Parietal lobe (tissue), 2 donors: Measurements from ENCODE around the gene ARHGAP9. TPM values are rescaled to one million over a fixed set of nuclear protein-coding genes. Genes with fewer than 3 reads are reported as not detected.

Experiments used
- small RNA-seq: library from RNA; depleted of rRNA; stranded (forward); fragments of <200 nt; gene quantifications from one replicate; pipeline ENCODE3, GENCODE V24; 2014; ENCODE audit warnings: low replicate concordance
- total RNA-seq: library from RNA; depleted of rRNA; stranded (reverse); fragments of >200 nt; gene quantifications from one replicate; pipeline ENCODE4 v1.2.3, GENCODE V29; 2014

The ARHGAP9 gene
- 0.94 TPM for total RNA-seq

GRCh38 chr12:57479376-57480115 lies at the start of gene ARHGAP9:
Gene ARHGAP9, minus strand, starts transcription at chr12:57479866. Its CDS starts 460 bp downstream, at chr12:57479406.

GRCh38 chr12:57522011-57522886 lies 42.6 kb upstream of the ARHGAP9 start, which contains the start of gene MBD6:
Gene MBD6, plus strand, starts transcription at chr12:57522824. Its CDS starts 1,480 bp downstream, at chr12:57524304.

GRCh38 chr12:57520053-57520818 lies 40.6 kb upstream of the ARHGAP9 start, which contains the start of gene DDIT3:
Gene DDIT3, minus strand, starts transcription at chr12:57520514. Its CDS starts 3,108 bp downstream, at chr12:57517406.

DNA sequence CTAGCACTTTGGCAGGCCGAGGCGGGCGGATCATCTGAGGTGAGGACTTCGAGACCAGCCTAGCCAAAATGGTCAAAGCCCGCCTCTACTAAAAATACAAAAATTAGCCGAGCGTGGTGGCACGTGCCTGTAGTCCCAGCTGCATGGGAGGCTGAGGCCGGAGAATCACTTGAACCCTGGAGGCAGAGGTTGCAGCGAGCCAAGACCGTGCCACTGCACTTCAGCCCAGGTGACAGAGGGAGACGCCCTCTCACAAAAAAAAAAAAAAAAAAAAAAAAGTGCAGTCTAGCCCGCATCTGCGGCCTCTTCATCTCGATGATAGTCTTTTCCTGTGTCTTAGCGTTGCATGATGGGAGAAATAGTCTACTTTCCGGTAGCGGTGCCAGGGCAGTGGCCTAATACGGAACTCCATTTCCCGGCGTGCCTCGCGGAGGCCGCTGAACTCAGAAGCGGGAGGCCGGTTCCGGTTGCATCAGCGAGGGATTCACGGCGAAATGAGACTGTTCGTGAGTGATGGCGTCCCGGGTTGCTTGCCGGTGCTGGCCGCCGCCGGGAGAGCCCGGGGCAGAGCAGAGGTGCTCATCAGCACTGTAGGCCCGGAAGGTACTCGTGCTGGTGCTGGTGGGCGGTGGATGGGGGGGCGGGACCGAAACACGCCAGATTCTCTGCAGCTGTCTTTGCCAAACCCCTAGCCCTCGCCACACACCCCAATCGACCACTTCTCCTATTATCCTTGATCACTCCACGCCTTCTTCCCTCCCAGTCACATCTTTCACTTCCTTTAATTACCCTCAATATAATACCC lies 8.1 kb upstream of the ARHGAP9 start, which contains the start of gene MARS1:
MARS1 (plus strand) TSS at position 472 of the 805 bp plus-strand sequence; CDS start at position 495, 23 bp downstream.

DNA sequence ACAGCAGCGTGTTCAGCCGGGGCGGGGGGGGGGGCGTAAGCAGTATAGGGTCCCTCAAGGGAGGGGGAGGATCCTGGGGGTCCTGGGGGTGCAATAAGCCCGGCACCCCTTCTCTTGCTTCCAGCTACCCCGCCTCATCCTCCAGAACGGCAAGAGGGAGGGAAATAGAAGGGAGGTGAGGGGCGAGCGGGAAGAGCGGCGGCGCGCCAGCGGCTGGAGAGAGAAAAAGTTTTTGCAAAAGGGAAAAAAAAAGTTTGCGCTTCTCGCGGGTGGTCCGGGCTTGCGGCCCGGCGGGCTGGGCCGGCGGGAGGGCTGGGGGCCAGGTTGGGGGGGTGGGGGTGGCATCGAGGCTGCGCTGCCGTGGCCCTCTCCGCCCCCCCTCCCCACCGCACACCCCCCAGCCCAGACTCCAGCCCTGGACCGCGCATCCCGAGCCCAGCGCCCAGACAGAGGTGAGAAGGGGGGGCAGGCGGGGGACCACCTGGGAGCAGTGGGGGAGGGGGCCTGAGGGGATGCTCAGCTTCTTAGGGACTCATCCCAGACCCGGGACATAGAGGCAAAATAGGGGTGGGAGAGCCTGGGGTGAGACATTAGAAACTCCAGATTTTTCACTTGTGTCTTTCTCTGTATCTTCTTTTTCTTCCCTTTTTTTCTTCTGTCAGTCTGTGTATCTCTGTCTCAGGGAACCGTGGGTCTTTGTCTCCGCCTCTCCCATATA lies 19.8 kb downstream of the ARHGAP9 start, which contains the start of gene GLI1:
GLI1 (plus strand) TSS at position 36 of the 718 bp plus-strand sequence. CDS start 3,907 bp downstream, outside the sequence.

GRCh38 chr12:57454566-57455373 lies 24.9 kb downstream of the ARHGAP9 start, which contains the start of gene INHBE:
Gene INHBE, plus strand, starts transcription at chr12:57455307. Its CDS starts 230 bp downstream, at chr12:57455537.

DNA sequence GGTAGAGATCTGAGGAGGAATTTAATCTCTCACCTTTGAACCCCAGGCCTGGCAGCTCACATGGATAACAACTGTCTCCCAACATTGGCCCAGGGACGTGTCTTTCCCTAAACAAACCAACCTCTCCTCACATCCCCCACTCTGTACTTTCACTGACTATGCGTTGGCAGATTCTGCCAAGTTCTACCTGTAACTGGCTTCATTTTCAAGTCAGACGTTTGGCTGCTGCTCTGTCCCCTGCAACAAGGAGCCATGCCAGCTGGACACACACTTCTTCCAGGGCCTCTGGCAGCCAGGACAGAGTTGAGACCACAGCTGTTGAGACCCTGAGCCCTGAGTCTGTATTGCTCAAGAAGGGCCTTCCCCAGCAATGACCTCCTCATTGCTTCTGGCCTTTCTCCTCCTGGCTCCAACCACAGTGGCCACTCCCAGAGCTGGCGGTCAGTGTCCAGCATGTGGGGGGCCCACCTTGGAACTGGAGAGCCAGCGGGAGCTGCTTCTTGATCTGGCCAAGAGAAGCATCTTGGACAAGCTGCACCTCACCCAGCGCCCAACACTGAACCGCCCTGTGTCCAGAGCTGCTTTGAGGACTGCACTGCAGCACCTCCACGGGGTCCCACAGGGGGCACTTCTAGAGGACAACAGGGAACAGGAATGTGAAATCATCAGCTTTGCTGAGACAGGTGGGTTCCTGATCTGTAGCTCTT lies 45.0 kb downstream of the ARHGAP9 start, which contains the start of gene INHBC:
INHBC (plus strand) TSS at position 268 of the 707 bp plus-strand sequence; CDS start at position 371, 103 bp downstream.

DNA sequence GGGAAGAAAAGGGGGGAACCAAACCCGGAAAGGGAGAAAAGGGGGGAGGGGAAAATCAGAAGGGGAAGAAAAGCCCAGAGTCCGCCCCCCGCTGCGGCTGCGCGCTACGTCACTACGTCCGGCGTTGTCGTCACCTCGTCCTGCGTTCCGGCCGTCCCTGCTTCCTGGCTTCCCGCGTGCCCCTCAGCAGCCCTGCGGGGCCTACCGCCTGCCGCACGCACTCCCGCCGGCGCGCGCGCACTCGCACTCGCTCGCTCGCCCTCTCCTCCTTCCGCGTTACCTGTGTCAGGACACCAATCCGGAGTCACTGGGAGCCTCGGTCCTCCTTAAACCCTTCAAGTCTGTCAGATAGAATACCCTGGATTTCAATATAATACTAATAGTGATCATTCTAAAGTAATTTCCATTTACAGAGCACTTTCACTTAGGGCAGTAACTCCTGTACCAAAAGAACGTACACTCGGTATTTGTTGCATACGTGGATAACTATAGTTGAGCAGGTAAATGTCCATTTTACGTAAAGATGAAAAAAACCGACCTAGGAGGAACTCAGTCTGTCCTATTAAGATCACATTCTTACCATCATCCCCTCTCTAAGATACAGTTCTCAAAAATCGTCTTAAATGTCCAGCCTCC lies 48.6 kb downstream of the ARHGAP9 start, which contains the start of gene R3HDM2:
R3HDM2 (minus strand) TSS at position 113 of the 636 bp plus-strand sequence. CDS start 120,615 bp downstream, outside the sequence.

Small RNA genes lying within 50 kb of the gene (small RNA-seq; reads per million reads assigned to genes)
- not detected for gene MIR616

Other genes with a start within 250 kb of the ARHGAP9 start
- gene STAC3, start 228.7 kb downstream of the ARHGAP9 start, total RNA-seq, result 0.94 TPM
- 38.5 TPM for gene R3HDM2, start 48.8 kb downstream of the ARHGAP9 start, total RNA-seq
- not detected for gene INHBC, start 45.1 kb downstream of the ARHGAP9 start, total RNA-seq
- gene INHBE, start 24.6 kb downstream of the ARHGAP9 start, total RNA-seq, result not detected
- gene GLI1, start 20.1 kb downstream of the ARHGAP9 start, total RNA-seq, result 0.63 TPM
- 122 TPM for gene MARS1, start 8.2 kb upstream of the ARHGAP9 start, total RNA-seq
- gene DDIT3, start 40.6 kb upstream of the ARHGAP9 start, total RNA-seq, result 3.8 TPM
- gene MBD6, start 43.0 kb upstream of the ARHGAP9 start, total RNA-seq, result 6.3 TPM
- 153 TPM for gene DCTN2, start 67.3 kb upstream of the ARHGAP9 start, total RNA-seq
- 97.0 TPM for gene KIF5A, start 70.2 kb upstream of the ARHGAP9 start, total RNA-seq
- gene PIP4K2C, start 111.3 kb upstream of the ARHGAP9 start, total RNA-seq, result 13.8 TPM
- gene DTX3, start 125.0 kb upstream of the ARHGAP9 start, total RNA-seq, result 81.7 TPM
- 40.7 TPM for gene ARHGEF25, start 131.6 kb upstream of the ARHGAP9 start, total RNA-seq
- 103 TPM for gene B4GALNT1, start 153.3 kb upstream of the ARHGAP9 start, total RNA-seq
- gene OS9, start 214.3 kb upstream of the ARHGAP9 start, total RNA-seq, result 115 TPM